ENCODE measurements around the gene TMEM53. TPM values are rescaled to one million over a fixed set of nuclear protein-coding genes. Genes with fewer than 3 reads are reported as not detected.

Gene TMEM53
- total and polyA plus RNA-seq, 2 donors (not counting 3 experiments of a cell fraction or from before 2014, with no cell fraction given): 5.3 to 16.5 TPM

- no peak for FAIRE-seq
- H3K4me2 ChIP-seq (ENCODE audit: insufficient read depth, low read length): no peak overlapping the region
- no peak overlapping the region for H3K9ac ChIP-seq (replicated peaks; ENCODE audit: extremely low read depth, insufficient read depth, low read length)
- H3K9me3 ChIP-seq (replicated peaks; ENCODE audit: control insufficient read depth, insufficient read depth, low read length): no peaks in the 10 kb centered on the region
- TF ChIP-seq MYC (IDR thresholded peaks at IDR 0.05; ENCODE audit: low read depth, low read length): no peak
- TF ChIP-seq POLR2AphosphoS5 (IDR thresholded peaks at IDR 0.05; ENCODE audit: insufficient read depth, low read depth, low read length): no peak
- TF ChIP-seq POLR2A (IDR thresholded peaks at IDR 0.05; ENCODE audit: low read depth, low read length): no peak
- TF ChIP-seq JUN (IDR thresholded peaks at IDR 0.05; ENCODE audit: borderline replicate concordance, insufficient read depth, insufficient read length, low read depth): no peak
- TF ChIP-seq EZH2 (IDR thresholded peaks at IDR 0.05; ENCODE audit: borderline replicate concordance, low read depth, low read length, severe bottlenecking): no peak
- no peak for TF ChIP-seq GATA2 (IDR thresholded peaks at IDR 0.05; ENCODE audit: insufficient read depth, insufficient read length, low read depth, low read length)
- TF ChIP-seq FOS (IDR thresholded peaks at IDR 0.05; ENCODE audit: borderline replicate concordance, insufficient read depth, low read length): no peak
- DNase-seq (ENCODE audit: low read depth, low spot score): no peak
- CTCF ChIA-PET: interaction anchor here (1.4 kb wide), 1 partner anchor 15 kb away, joined by 6 read pairs; no protein-coding TSS in a partner anchor
- peaks cover 6% of the 10 kb centered on the region for H3K4me1 ChIP-seq (ENCODE audit: control insufficient read depth, extremely low read depth, insufficient read depth, low read length)
- no peaks in the 10 kb centered on the region for H4K20me1 ChIP-seq (replicated peaks; ENCODE audit: control insufficient read depth, extremely low read depth, insufficient read depth, low read length)
- POLR2A ChIA-PET: no interaction called here
- no peak overlapping the region for H3K4me3 ChIP-seq (replicated peaks in 1 of 3; ENCODE audit: insufficient read depth in 1 of 3, low read depth in 1 of 3, low read length in 3 of 3)
- no peak overlapping the region for H2AFZ ChIP-seq (ENCODE audit: low read depth, low read length)
- intact Hi-C loops (cut with micrococcal nuclease): no loop called here
- dilution Hi-C loops (cut with MboI; ENCODE audit: extremely low pct_ligation_motif_present, low sequenced_read_pairs): no loop called here
- BruUV-seq (replicated peaks): no TSS peak
- H3K27ac ChIP-seq (ENCODE audit: insufficient read depth, low read depth, low read length): no peak overlapping the region
- H3K9me1 ChIP-seq (replicated peaks; ENCODE audit: control insufficient read depth, extremely low read depth, insufficient read depth, low read length): no peaks in the 10 kb centered on the region
- peaks cover 7 to 52% of the 10 kb centered on the region in 2 experiments for H3K36me3 ChIP-seq (ENCODE audit: control insufficient read depth in 2 of 2, extremely low read depth in 1 of 2, insufficient read depth in 2 of 2, low read length in 2 of 2)
- H3K79me2 ChIP-seq (ENCODE audit: control insufficient read depth, insufficient read depth, low read length): peaks cover 21% of the 10 kb centered on the region
- H3K27me3 ChIP-seq (ENCODE audit: control insufficient read depth in 2 of 2, insufficient read depth in 2 of 2, low read length in 2 of 2): no peaks in the 10 kb centered on the region
Observed at GRCh38 chr1:44636688-44637598, 37.3 kb downstream of the TMEM53 start.

All from endothelial cell of umbilical vein (primary cell).